BLaER1 (cell line): Measurements from ENCODE around the gene PNPT1.
"Not testable (repeated sequence)": the region's sequence is repeated elsewhere in the genome, so short reads cannot be mapped to it uniquely, and the experiment has no call there.

Experiments
- H3K27ac ChIP-seq: shearing (Covaris generic); formaldehyde crosslinking; 2 replicates; pipeline ENCODE4 v1.8.1; 2022
- H3K27me3 ChIP-seq: shearing (Covaris generic); formaldehyde crosslinking; 2 replicates; pipeline ENCODE4 v1.8.1; 2022
- H3K36me3 ChIP-seq: shearing (Covaris generic); formaldehyde crosslinking; 2 replicates; pipeline ENCODE4 v1.8.1; 2022
- H3K4me1 ChIP-seq: shearing (Covaris generic); formaldehyde crosslinking; 2 replicates; pipeline ENCODE4 v1.8.1; 2022
- H3K4me2 ChIP-seq: shearing (Covaris generic); formaldehyde crosslinking; 2 replicates; pipeline ENCODE4 v1.8.1; 2022
- H3K4me3 ChIP-seq: shearing (Covaris generic); formaldehyde crosslinking; 2 replicates; pipeline ENCODE4 v1.8.1; 2022
- H3K9ac ChIP-seq: shearing (Covaris generic); formaldehyde crosslinking; 2 replicates; pipeline ENCODE4 v1.8.1; 2022
- H3K9me3 ChIP-seq: shearing (Covaris generic); formaldehyde crosslinking; 2 replicates; pipeline ENCODE4 v1.8.1; 2022
- H4K20me1 ChIP-seq: shearing (Covaris generic); formaldehyde crosslinking; 2 replicates; pipeline ENCODE4 v1.8.1; 2022
- Cebpa-rat ChIP-seq: shearing (Covaris generic); IDR thresholded peaks from 2 replicates; pipeline ENCODE4 v1.8.1; 2022

The PNPT1 gene

DNA sequence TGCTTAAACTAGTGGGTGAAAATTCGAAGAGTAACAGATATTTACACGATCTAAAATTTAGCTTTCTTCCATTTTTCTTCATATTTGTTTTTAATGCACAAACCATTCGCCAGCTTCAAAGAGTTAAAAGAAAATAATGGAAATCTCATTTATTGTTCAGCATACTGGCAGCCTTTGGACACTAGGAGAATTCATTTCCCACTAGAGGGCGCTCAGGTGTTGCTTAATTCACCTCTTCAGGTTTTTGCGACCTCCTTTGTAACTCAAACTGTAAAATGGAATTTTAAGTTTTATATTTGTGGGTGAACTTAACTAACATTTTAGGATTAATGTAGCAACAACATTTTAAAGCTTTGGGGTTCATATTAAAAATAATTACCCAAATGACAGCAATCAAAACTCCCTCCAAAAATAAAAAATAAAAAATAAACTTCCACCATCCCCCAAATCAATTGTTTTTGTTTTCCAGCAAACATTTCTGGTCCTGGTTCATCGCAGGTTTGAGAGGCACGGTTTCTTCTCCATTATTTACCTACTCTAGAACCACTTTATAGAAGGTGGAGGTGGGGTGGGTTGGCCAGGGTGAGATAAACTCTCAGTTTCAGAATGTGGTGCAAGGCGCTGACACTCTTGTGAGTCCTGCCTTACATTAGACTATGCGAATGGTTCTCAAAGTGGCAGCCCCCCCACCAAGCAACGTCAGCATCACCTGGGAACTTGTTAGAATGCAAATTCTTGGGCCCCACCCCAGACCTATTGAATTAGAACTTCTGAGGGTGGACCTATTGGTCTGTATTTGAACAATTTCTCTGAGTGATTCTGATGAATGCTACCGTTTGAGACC is 24.7 kb upstream of the PNPT1 start:
- H3K9me3 ChIP-seq: no peaks in the 10 kb centered on the region
- TF ChIP-seq Cebpa-rat: no peak
- H3K4me3 ChIP-seq: no peak overlapping the region
- H4K20me1 ChIP-seq: no peaks in the 10 kb centered on the region
- H3K4me2 ChIP-seq: peak overlapping the region; percentile 13; the same call in 1 of the 2 replicates
- no peak overlapping the region for H3K9ac ChIP-seq
- no peaks in the 10 kb centered on the region for H3K36me3 ChIP-seq
- 0 out of 2 replicates have a peak overlapping the region, but pooled peaks have one; percentile 23 for H3K27ac ChIP-seq
- H3K27me3 ChIP-seq: no peaks in the 10 kb centered on the region
- H3K4me1 ChIP-seq: peaks cover 15% of the 10 kb centered on the region; the same call in 1 of the 2 replicates

DNA sequence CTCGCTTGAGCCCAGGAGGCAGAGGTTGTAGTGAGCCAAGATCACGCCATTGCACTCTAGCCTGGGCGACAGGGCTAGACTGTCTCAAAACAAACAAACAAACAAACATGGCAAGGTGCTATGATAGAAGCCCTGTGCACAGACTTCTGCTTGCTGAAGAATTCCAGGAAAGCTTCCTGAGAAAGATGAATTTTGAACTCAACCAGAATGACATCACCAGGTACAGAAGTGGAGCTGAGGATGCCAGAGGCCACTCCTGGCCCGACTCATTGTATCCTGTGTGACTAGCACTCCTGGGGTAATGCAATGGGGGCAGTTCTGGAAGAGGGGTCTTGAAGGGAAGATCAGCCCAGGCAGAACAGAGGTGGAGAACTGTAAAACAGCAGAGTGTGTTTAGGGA is 22.0 kb upstream of the PNPT1 start:
- Histone ChIP-seq H3K9me3 (no peaks in the 10 kb centered on the region), H3K4me1 (peaks cover 15% of the 10 kb centered on the region; the same call in 1 of the 2 replicates), H3K27me3 (no peaks in the 10 kb centered on the region), H3K4me3 (no peak overlapping the region), H3K4me2 (no peak overlapping the region), H3K27ac (no peak overlapping the region), H3K36me3 (no peaks in the 10 kb centered on the region), H3K9ac (no peak overlapping the region), H4K20me1 (no peaks in the 10 kb centered on the region)
- no peak for TF ChIP-seq Cebpa-rat

DNA sequence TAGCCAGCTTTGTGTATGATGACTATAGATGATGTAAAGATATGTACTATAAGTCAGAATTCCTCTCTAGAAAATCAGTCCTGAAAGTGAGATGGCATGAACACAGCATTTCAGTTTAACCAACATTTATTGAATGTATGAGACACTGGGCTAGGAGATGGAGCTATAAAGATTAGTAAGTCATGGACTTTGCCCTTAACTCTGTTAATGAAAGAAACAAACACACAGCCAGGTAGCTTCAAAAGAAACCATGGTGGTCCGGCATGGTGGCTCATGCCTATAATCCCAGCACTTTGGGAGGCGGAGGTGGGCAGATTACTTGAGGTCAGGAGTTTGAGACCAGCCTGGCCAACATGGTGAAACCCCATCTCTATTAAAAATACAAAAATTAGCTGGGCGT is 21.5 kb upstream of the PNPT1 start:
- H3K36me3 ChIP-seq, H3K27me3 ChIP-seq, H3K9me3 ChIP-seq: not testable (repeated sequence)

DNA sequence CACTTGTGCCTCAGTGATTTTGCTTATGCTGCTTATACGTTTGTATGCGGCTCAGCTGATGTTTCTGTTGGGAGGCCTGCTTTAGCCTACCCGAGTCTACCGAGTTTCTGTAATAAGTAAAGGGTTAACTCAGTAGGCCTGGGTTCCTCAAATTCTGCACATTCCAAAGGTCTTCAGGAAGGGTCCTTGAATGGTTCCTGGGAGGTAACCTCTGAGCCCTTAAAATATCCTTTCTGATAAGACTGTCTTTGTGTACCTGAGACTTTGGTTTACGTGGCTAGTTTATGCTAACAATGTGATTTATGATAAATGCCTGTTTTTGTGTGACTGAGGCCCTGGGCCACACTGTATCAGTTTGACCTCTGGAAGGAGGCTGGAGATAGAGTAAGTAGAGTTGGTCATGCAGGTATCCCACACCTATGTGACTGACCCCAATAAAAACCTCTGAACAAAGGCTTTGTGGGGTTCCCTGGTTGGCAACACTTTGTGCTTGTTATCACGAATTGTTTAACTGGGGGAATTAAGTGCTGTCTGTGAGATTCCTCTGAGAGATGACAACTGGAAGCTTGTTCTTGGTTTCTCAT is 18.9 kb upstream of the PNPT1 start:
- no peak for TF ChIP-seq Cebpa-rat
- H3K4me1 ChIP-seq: no peaks in the 10 kb centered on the region; the same call in 1 of the 2 replicates
- no peak overlapping the region for H3K9ac ChIP-seq
- H3K27ac ChIP-seq: no peak overlapping the region
- no peak overlapping the region for H3K4me3 ChIP-seq
- H3K36me3 ChIP-seq: no peaks in the 10 kb centered on the region
- H3K4me2 ChIP-seq: no peak overlapping the region
- no peaks in the 10 kb centered on the region for H3K27me3 ChIP-seq
- no peaks in the 10 kb centered on the region for H4K20me1 ChIP-seq
- no peaks in the 10 kb centered on the region for H3K9me3 ChIP-seq

More for the DNA sequence above, 21.5 kb upstream of the PNPT1 start:
- H4K20me1 ChIP-seq, H3K4me2 ChIP-seq, H3K9ac ChIP-seq, H3K27ac ChIP-seq, H3K4me3 ChIP-seq: not testable (repeated sequence)
- peaks cover 15% of the 10 kb centered on the region; the same call in 1 of the 2 replicates for H3K4me1 ChIP-seq

DNA sequence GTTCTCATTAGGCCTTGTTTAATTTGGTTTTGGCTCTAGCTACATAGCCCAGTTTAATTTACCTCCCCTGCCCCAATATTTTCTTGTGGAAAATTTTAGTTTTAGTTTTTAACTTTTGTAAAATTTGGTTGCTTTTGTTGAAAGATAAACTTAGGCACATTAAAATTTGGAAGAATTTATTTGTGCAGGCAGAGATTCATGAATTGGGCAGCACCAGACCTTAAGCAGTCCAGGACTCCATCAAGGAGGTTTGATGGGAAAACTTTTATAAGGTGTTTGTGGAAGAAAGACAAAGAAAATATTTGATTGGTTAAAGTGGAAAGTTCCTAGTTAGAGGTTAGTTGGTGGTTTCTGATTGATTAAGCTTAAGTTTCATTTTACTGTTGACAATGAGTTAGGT is 16.4 kb upstream of the PNPT1 start:
- Histone ChIP-seq H3K9ac (no peak overlapping the region), H3K4me3 (no peak overlapping the region), H3K27ac (no peak overlapping the region), H3K4me2 (no peak overlapping the region), H4K20me1 (no peaks in the 10 kb centered on the region), H3K27me3 (no peaks in the 10 kb centered on the region), H3K36me3 (no peaks in the 10 kb centered on the region), H3K9me3 (no peaks in the 10 kb centered on the region), H3K4me1 (no peaks in the 10 kb centered on the region)
- TF ChIP-seq Cebpa-rat: no peak

DNA sequence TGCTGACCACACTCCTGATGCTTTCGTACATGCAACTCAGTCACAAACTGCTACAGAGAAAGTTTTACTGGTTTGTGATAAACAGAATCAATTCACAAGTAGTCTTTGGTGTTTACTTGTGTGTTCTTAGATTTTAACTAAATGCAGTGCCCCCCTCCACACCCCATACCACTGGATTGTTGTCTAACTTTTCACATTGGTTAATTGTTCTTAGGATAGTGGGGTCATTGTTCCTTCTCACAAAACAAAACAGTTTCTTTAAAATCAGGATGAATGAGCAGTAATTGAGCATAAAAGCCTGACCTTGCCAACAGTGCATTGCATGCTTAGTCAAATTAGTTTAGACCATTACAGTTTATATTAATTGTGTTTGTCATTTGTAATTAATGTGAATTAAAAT is 14.1 kb upstream of the PNPT1 start:
- Histone ChIP-seq H3K4me3 (no peak overlapping the region), H3K9ac (no peak overlapping the region), H3K27ac (no peak overlapping the region), H3K9me3 (no peaks in the 10 kb centered on the region), H3K27me3 (no peaks in the 10 kb centered on the region), H3K36me3 (no peaks in the 10 kb centered on the region), H3K4me1 (no peaks in the 10 kb centered on the region), H3K4me2 (no peak overlapping the region), H4K20me1 (no peaks in the 10 kb centered on the region)
- no peak for TF ChIP-seq Cebpa-rat

DNA sequence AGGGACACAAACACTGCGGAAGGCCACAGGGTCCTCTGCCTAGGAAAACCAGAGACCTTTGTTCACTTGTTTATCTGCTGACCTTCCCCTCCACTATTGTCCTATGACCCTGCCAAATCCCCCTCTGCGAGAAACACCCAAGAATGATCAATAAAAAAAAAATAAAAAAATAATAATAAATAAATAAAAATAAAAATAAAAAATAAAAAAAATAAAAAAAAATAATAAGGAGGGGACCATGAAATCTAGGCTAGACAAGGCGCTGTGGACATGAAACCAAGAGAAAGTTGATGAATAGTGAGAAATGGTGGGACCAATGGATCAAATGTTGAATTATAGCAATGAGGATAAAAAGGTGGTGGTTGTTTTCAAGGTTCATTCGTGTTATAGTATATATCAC is 12.6 kb upstream of the PNPT1 start:
- H3K4me2 ChIP-seq, H3K36me3 ChIP-seq, H3K9me3 ChIP-seq, H3K4me3 ChIP-seq, H3K27me3 ChIP-seq, H3K9ac ChIP-seq, H4K20me1 ChIP-seq, H3K27ac ChIP-seq, H3K4me1 ChIP-seq: not testable (repeated sequence)

DNA sequence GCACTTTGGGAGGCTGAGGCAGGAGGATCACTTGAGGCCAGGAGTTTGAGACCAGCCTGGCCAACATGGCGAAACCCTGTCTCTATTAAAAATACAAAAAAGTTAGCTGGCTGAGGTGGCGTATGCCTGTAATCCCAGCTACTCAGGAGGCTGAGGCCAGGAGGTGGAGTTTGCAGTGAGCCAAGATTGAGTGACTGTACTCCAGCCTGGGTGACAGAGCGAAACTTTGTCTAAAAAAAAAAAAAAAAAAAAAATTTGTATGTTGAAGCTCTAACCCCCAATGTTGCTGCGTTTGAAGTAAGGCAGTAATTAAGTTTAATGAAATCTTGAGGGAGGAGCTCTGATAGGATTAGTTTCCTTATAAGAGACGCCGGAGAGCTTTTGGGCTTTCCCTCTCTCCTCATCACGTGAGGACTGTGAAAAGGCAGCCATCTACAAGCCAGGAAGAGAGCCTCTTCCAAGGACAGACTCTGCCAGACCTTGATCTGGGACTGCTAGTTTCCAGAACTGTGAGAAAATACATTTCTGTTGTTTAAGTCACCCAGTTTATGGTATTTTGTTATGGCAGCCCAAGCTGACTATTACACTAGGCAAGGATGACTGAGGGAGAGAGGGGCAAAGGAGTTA is 11.5 kb upstream of the PNPT1 start:
- Histone ChIP-seq H3K9me3 (no peaks in the 10 kb centered on the region), H3K4me1 (no peaks in the 10 kb centered on the region), H3K27ac (no peak overlapping the region), H3K9ac (no peak overlapping the region), H3K36me3 (no peaks in the 10 kb centered on the region), H3K4me2 (no peak overlapping the region), H3K27me3 (no peaks in the 10 kb centered on the region), H4K20me1 (no peaks in the 10 kb centered on the region), H3K4me3 (no peak overlapping the region)
- no peak for TF ChIP-seq Cebpa-rat

DNA sequence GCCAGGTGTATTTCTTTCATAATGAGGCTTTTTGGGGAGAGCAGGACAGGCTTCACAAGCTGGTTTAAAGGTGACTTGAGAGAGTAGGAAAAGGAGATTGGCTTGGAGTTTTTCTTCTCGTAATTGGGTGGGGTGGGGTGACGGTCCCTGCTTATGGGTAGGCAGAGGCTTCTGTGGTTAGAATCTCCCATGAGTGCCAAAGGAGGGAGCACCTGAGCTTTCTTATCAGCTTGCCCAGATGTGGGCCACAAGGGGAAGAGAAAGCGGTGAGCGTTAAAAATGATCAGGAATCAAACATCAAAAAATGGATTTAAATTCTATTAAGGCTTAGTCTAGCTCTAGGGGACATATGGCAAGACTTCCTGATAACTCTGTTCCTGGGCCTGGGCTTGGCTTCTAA is 9.7 kb upstream of the PNPT1 start:
- Histone ChIP-seq H3K4me3 (no peak overlapping the region), H3K27me3 (no peaks in the 10 kb centered on the region), H3K4me1 (no peaks in the 10 kb centered on the region), H4K20me1 (no peaks in the 10 kb centered on the region), H3K9me3 (no peaks in the 10 kb centered on the region), H3K36me3 (no peaks in the 10 kb centered on the region), H3K4me2 (no peak overlapping the region), H3K27ac (no peak overlapping the region), H3K9ac (no peak overlapping the region)
- no peak for TF ChIP-seq Cebpa-rat

DNA sequence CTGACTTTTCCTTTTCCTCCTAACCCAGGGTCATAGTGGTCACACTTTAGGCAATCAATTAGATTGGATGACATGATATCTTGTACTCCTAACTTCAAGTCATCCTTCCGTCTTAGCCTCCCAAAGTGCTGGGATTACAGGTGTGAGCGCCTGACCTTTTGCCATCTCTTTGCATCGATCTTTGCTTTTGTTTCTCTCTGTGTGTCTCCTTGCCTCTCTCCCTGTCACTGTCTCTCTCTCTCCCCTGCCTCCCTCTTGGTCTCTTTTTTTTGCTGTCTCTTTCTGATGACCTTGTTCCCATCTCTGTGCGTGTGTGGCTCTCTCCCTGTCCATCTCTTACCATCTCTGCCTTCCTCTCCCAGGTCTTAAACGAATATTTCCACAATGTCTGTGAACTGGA is 904 bp downstream of the PNPT1 start:
- peak overlapping the region; percentile 89 for H3K9ac ChIP-seq

More for the DNA sequence above, 904 bp downstream of the PNPT1 start:
- peaks cover 36% of the 10 kb centered on the region for H4K20me1 ChIP-seq
- peak overlapping the region; percentile 89 for H3K27ac ChIP-seq
- peaks cover 20% of the 10 kb centered on the region for H3K4me1 ChIP-seq
- not testable (repeated sequence) for H3K27me3 ChIP-seq, H3K9me3 ChIP-seq
- H3K36me3 ChIP-seq: peaks cover 33% of the 10 kb centered on the region
- H3K4me3 ChIP-seq: peak overlapping the region; percentile 96
- H3K4me2 ChIP-seq: peak overlapping the region; percentile 81
